GM23338 (cell line): ENCODE measurements around the gene CHRNB2. TPM values are rescaled to one million over a fixed set of nuclear protein-coding genes. Genes with fewer than 3 reads are reported as not detected.

ENCODE experiments used
- ATAC-seq: fragments of 200-7000 bp; cut with Tn5 transposase; 3 replicates; pipeline ENCODE4 v1.9.1; 2020
- DNase-seq: peaks from one replicate; pipeline ENCODE4 v3.0.0-alpha.2; 2015; ENCODE audit warnings: low spot score
- H2AFZ ChIP-seq: fragments of 200-600 bp; sonication (generic); 2 replicates; pipeline ENCODE4 v1.8.0; 2016; ENCODE audit warnings: antibody characterized with exemption, mild to moderate bottlenecking, moderate library complexity
- H3F3A ChIP-seq: fragments of 200-600 bp; sonication (generic); replicated peaks from 2 replicates; pipeline ENCODE4 v1.8.0; 2017; ENCODE audit warnings: antibody characterized with exemption, mixed run types, low read depth
- H3K27ac ChIP-seq: fragments of 200-600 bp; sonication (generic); 2 replicates; pipeline ENCODE4 v1.6.1; 2016; ENCODE audit warnings: low read depth
- H3K27me3 ChIP-seq: fragments of 200-600 bp; sonication (generic); 2 replicates; pipeline ENCODE4 v1.8.0; 2016; ENCODE audit warnings: mild to moderate bottlenecking, mixed run types, moderate library complexity; ENCODE audit not compliant: insufficient read depth
- H3K36me3 ChIP-seq: fragments of 200-600 bp; sonication (generic); 2 replicates; pipeline ENCODE4 v1.8.0; 2016; ENCODE audit warnings: mild to moderate bottlenecking; ENCODE audit not compliant: insufficient read depth
- H3K4me1 ChIP-seq: fragments of 200-600 bp; sonication (generic); 2 replicates; pipeline ENCODE4 v1.8.0; 2016; ENCODE audit warnings: mild to moderate bottlenecking, moderate library complexity; ENCODE audit not compliant: insufficient read depth
- H3K4me2 ChIP-seq: fragments of 200-600 bp; sonication (generic); 2 replicates; pipeline ENCODE4 v1.7.1; 2017; ENCODE audit warnings: mixed run types
- H3K4me3 ChIP-seq: fragments of 200-600 bp; sonication (generic); 2 replicates; pipeline ENCODE4 v1.6.1; 2016; ENCODE audit warnings: mixed run types
- H3K79me2 ChIP-seq: fragments of 200-600 bp; sonication (generic); replicated peaks from 2 replicates; pipeline ENCODE4 v1.8.0; 2017; ENCODE audit warnings: mild to moderate bottlenecking; ENCODE audit not compliant: insufficient read depth
- H3K9me2 ChIP-seq: fragments of 200-600 bp; sonication (generic); 2 replicates; pipeline ENCODE4 v1.8.0; 2017; ENCODE audit not compliant: insufficient read depth
- H4K20me1 ChIP-seq: fragments of 200-600 bp; sonication (generic); replicated peaks from 2 replicates; pipeline ENCODE4 v1.8.0; 2017; ENCODE audit warnings: mild to moderate bottlenecking; ENCODE audit not compliant: insufficient read depth
- H3K27ac Mint-ChIP-seq: 2 replicates; pipeline ENCODE4 v1.8.0; 2020; ENCODE audit warnings: inconsistent platforms, mild to moderate bottlenecking, moderate library complexity, mixed read lengths
- H3K27me3 Mint-ChIP-seq: 3 replicates; pipeline ENCODE4 v1.8.0; 2022; ENCODE audit warnings: low read depth, mild to moderate bottlenecking, moderate library complexity, mixed read lengths, inconsistent platforms; ENCODE audit not compliant: insufficient read depth, poor library complexity
- H3K36me3 Mint-ChIP-seq: 3 replicates; pipeline ENCODE4 v1.8.0; 2021; ENCODE audit warnings: low read depth, mild to moderate bottlenecking, inconsistent platforms, moderate library complexity, mixed read lengths
- H3K4me1 Mint-ChIP-seq: 3 replicates; pipeline ENCODE4 v1.8.0; 2020; ENCODE audit warnings: mild to moderate bottlenecking, inconsistent platforms, mixed read lengths
- H3K4me3 Mint-ChIP-seq: 3 replicates; pipeline ENCODE4 v1.8.0; 2021; ENCODE audit warnings: moderate library complexity, mild to moderate bottlenecking, inconsistent platforms, mixed read lengths
- H3K9me3 Mint-ChIP-seq: 3 replicates; pipeline ENCODE4 v1.8.0; 2020; ENCODE audit warnings: moderate library complexity, mild to moderate bottlenecking, inconsistent platforms, mixed read lengths
- CREB1 ChIP-seq: fragments of 250-450 bp; sonication (Bioruptor Pico); IDR thresholded peaks from 2 replicates; pipeline ENCODE4 v1.5.0; 2020; ENCODE audit warnings: low read depth, mild to moderate bottlenecking, moderate library complexity
- EZH2 ChIP-seq: fragments of 200-600 bp; sonication (generic); IDR thresholded peaks from one replicate; pipeline ENCODE4 v1.8.0; 2017; ENCODE audit warnings: antibody characterized with exemption, mild to moderate bottlenecking, low read depth; ENCODE audit not compliant: unreplicated experiment
- REST ChIP-seq: IDR thresholded peaks from one replicate; pipeline ENCODE4 v1.6.1; 2018; ENCODE audit warnings: antibody characterized with exemption; ENCODE audit not compliant: unreplicated experiment
- STAT1 ChIP-seq: IDR thresholded peaks from one replicate; pipeline ENCODE4 v1.6.1; 2016; ENCODE audit warnings: antibody characterized with exemption; ENCODE audit not compliant: unreplicated experiment
- polyA plus RNA-seq: library from polyadenylated mRNA; unstranded; fragments of >200 nt; fragmentation: Nextera tagmentation; extraction: Ambion mirVana; gene quantifications from 2 replicates; pipeline ENCODE4 v1.2.1, GENCODE V29; 2016
- total RNA-seq: library from RNA; depleted of rRNA; stranded (reverse); fragments of >200 nt; shearing (Covaris generic); gene quantifications from 2 replicates; pipeline ENCODE4 v1.2.3, GENCODE V29; 2014
- TF ChIP-seq, protein P1 (sequence below): IDR thresholded peaks from 2 replicates; pipeline ENCODE4 v1.6.1; 2016; ENCODE audit warnings: antibody characterized with exemption
- TF ChIP-seq, protein P2 (sequence below), 2 experiments: fragments of 200-600 bp in 1 of 2; sonication (generic) in 1 of 2; conservative IDR thresholded peaks; 2 replicates each; pipeline versions ENCODE4 v1.5.1 to v1.6.1; 2016 to 2017; ENCODE audit warnings: antibody characterized with exemption in 2 of 2, low read depth in 2 of 2, mild to moderate bottlenecking in 2 of 2, moderate library complexity in 1 of 2

CHRNB2 gene
- total and polyA plus RNA-seq, 2 experiments from 2014 or later = 0.73 to 3.6 TPM

- H3K4me3 Mint-ChIP-seq = no peak overlapping the region
- no peaks in the 10 kb centered on the region for H3F3A ChIP-seq
- TF ChIP-seq, protein P1, sequence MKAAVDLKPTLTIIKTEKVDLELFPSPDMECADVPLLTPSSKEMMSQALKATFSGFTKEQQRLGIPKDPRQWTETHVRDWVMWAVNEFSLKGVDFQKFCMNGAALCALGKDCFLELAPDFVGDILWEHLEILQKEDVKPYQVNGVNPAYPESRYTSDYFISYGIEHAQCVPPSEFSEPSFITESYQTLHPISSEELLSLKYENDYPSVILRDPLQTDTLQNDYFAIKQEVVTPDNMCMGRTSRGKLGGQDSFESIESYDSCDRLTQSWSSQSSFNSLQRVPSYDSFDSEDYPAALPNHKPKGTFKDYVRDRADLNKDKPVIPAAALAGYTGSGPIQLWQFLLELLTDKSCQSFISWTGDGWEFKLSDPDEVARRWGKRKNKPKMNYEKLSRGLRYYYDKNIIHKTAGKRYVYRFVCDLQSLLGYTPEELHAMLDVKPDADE = no peak
- no peak for TF ChIP-seq REST
- TF ChIP-seq, protein P2, sequence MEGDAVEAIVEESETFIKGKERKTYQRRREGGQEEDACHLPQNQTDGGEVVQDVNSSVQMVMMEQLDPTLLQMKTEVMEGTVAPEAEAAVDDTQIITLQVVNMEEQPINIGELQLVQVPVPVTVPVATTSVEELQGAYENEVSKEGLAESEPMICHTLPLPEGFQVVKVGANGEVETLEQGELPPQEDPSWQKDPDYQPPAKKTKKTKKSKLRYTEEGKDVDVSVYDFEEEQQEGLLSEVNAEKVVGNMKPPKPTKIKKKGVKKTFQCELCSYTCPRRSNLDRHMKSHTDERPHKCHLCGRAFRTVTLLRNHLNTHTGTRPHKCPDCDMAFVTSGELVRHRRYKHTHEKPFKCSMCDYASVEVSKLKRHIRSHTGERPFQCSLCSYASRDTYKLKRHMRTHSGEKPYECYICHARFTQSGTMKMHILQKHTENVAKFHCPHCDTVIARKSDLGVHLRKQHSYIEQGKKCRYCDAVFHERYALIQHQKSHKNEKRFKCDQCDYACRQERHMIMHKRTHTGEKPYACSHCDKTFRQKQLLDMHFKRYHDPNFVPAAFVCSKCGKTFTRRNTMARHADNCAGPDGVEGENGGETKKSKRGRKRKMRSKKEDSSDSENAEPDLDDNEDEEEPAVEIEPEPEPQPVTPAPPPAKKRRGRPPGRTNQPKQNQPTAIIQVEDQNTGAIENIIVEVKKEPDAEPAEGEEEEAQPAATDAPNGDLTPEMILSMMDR (conservative IDR thresholded peaks at IDR 0.05; ENCODE audit: low read depth in 2 of 2) = no peak
- DNase-seq = no peak
- ATAC-seq = no peak
- no peak overlapping the region for H3K27ac Mint-ChIP-seq
- no peaks in the 10 kb centered on the region for H3K36me3 ChIP-seq
- no peak overlapping the region for H2AFZ ChIP-seq
- H3K27me3 Mint-ChIP-seq = peaks cover 6% of the 10 kb centered on the region
- H3K4me3 ChIP-seq = no peak overlapping the region
- no peak overlapping the region for H3K27ac ChIP-seq
- no peaks in the 10 kb centered on the region for H3K4me1 Mint-ChIP-seq
- H3K4me1 ChIP-seq = no peaks in the 10 kb centered on the region
- no peak overlapping the region for H3K4me2 ChIP-seq
- H3K9me2 ChIP-seq = no peaks in the 10 kb centered on the region
- H3K79me2 ChIP-seq = no peaks in the 10 kb centered on the region
- peaks cover 6% of the 10 kb centered on the region for H3K36me3 Mint-ChIP-seq
- H4K20me1 ChIP-seq = no peaks in the 10 kb centered on the region
- H3K27me3 ChIP-seq = no peaks in the 10 kb centered on the region
- H3K9me3 Mint-ChIP-seq = peaks cover 8% of the 10 kb centered on the region
Measured at GRCh38 chr1:154527192-154527591, 40.4 kb upstream of the CHRNB2 start.

DNA sequence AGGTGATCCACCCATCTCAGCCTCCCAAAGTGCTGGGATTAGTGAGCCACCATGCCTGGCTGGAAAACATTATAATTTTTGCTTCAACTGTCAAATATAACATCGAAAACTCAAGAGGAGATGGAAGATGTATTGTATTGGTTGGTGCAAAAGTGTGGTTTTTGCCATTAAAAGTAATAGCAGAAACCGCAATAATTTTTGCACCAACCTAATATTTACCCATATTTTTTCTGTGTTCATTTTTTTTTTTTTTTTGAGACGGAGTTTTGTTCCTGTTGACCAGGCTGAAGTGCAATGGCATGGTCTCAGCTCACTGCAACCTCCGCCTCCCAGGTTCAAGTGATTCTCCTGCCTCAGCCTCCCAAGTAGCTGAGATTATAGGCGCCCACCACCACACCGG is 38.3 kb upstream of the CHRNB2 start:
- no peak for ATAC-seq
- no peaks in the 10 kb centered on the region for H3K27me3 ChIP-seq
- no peak for DNase-seq
- H3K27me3 Mint-ChIP-seq = peaks cover 12% of the 10 kb centered on the region
- H2AFZ ChIP-seq = no peak overlapping the region
- no peaks in the 10 kb centered on the region for H3K9me2 ChIP-seq
- no peaks in the 10 kb centered on the region for H4K20me1 ChIP-seq
- H3K27ac ChIP-seq = no peak overlapping the region
- H3K36me3 Mint-ChIP-seq = peaks cover 9% of the 10 kb centered on the region
- no peaks in the 10 kb centered on the region for H3K4me1 ChIP-seq
- peaks cover 22% of the 10 kb centered on the region for H3K9me3 Mint-ChIP-seq
- no peak overlapping the region for H3K4me3 Mint-ChIP-seq
- H3K36me3 ChIP-seq = no peaks in the 10 kb centered on the region
- H3F3A ChIP-seq = no peaks in the 10 kb centered on the region
- H3K4me3 ChIP-seq = no peak overlapping the region
- H3K4me2 ChIP-seq = no peak overlapping the region
- no peaks in the 10 kb centered on the region for H3K79me2 ChIP-seq
- 0 out of 3 replicates have a peak, but pooled peaks cover under 1% of the 10 kb centered on the region for H3K4me1 Mint-ChIP-seq
- no peak overlapping the region for H3K27ac Mint-ChIP-seq
- TF ChIP-seq EZH2 (no peak), CREB1 (CRISPR knock-in tag) (no peak), REST (no peak), STAT1 (no peak)
- TF ChIP-seq, protein P2 (conservative IDR thresholded peaks at IDR 0.05; ENCODE audit: low read depth in 2 of 2) = no peak
